ENCODE measurements around the gene MOCS2. TPM values are rescaled to one million over a fixed set of nuclear protein-coding genes. Genes with fewer than 3 reads are reported as not detected.
A peak's percentile ranks its signal among the peaks of the same experiment; 100 is the strongest.

Gene MOCS2
- total and polyA plus RNA-seq, 2 experiments from 2014 or later = 45.8 to 54.9 TPM

- Histone ChIP-seq H3K36me3 (replicated peaks; ENCODE audit: insufficient read depth, low read depth) (no peaks in the 10 kb centered on the region), H2AFZ (no peak overlapping the region), H3K9me2 (replicated peaks; ENCODE audit: insufficient read depth) (no peaks in the 10 kb centered on the region), H3K27ac (no peak overlapping the region), H3K9me3 (ENCODE audit: low read depth) (no peaks in the 10 kb centered on the region), H3K4me1 (ENCODE audit: insufficient read depth) (peaks cover 7% of the 10 kb centered on the region), H3K4me2 (no peak overlapping the region), H3K4me3 (no peak overlapping the region), H4K20me1 (ENCODE audit: insufficient read depth, poor library complexity, severe bottlenecking) (no peaks in the 10 kb centered on the region), H3K79me2 (no peaks in the 10 kb centered on the region), H3K27me3 (no peaks in the 10 kb centered on the region)
- 16% methylated on average over 3 of the region's 3 CpGs for WGBS (ENCODE audit: low lambda C conversion rate, missing lambda C conversion rate)
- DNase-seq (ENCODE audit: low spot score) = peak; percentile 64
- TF ChIP-seq EZH2 (IDR thresholded peaks at IDR 0.05; ENCODE audit: borderline replicate concordance) = no peak
- TF ChIP-seq CTCF (IDR thresholded peaks at IDR 0.05; ENCODE audit: poor library complexity) = peak; percentile 85
- no peak for TF ChIP-seq EZH2phosphoT487 (IDR thresholded peaks at IDR 0.05; ENCODE audit: low read depth, severe bottlenecking, unreplicated experiment)
These were observed 13.5 kb downstream of the MOCS2 start for GRCh38 chr5:53095931-53096525.

- H3K36me3 ChIP-seq (replicated peaks; ENCODE audit: insufficient read depth, low read depth) = no peaks in the 10 kb centered on the region
- 93% methylated on average over 7 of the region's 7 CpGs for WGBS (ENCODE audit: low lambda C conversion rate, missing lambda C conversion rate)
- no peaks in the 10 kb centered on the region for H3K9me2 ChIP-seq (replicated peaks; ENCODE audit: insufficient read depth)
- H3K4me3 ChIP-seq = no peak overlapping the region
- H3K4me2 ChIP-seq = no peak overlapping the region
- no peaks in the 10 kb centered on the region for H3K9me3 ChIP-seq (ENCODE audit: low read depth)
- no peaks in the 10 kb centered on the region for H4K20me1 ChIP-seq (ENCODE audit: insufficient read depth, poor library complexity, severe bottlenecking)
- no peak overlapping the region for H3K27ac ChIP-seq
- TF ChIP-seq EZH2 (IDR thresholded peaks at IDR 0.05; ENCODE audit: borderline replicate concordance) = no peak
- H3K4me1 ChIP-seq (ENCODE audit: insufficient read depth) = peaks cover 5% of the 10 kb centered on the region
- H3K79me2 ChIP-seq = no peaks in the 10 kb centered on the region
- no peak overlapping the region for H2AFZ ChIP-seq
- DNase-seq (ENCODE audit: low spot score) = no peak
- no peaks in the 10 kb centered on the region for H3K27me3 ChIP-seq
These were observed 14.3 kb downstream of the MOCS2 start for GRCh38 chr5:53095217-53095616.

GRCh38 chr5:53092242-53092641 lies 17.3 kb downstream of the MOCS2 start:
- H3K9me2 ChIP-seq (replicated peaks; ENCODE audit: insufficient read depth) = no peaks in the 10 kb centered on the region
- H3K36me3 ChIP-seq (replicated peaks; ENCODE audit: insufficient read depth, low read depth) = no peaks in the 10 kb centered on the region
- no peaks in the 10 kb centered on the region for H4K20me1 ChIP-seq (ENCODE audit: insufficient read depth, poor library complexity, severe bottlenecking)
- H3K4me2 ChIP-seq = no peak overlapping the region
- H3K79me2 ChIP-seq = no peaks in the 10 kb centered on the region
- H2AFZ ChIP-seq = no peak overlapping the region
- H3K27me3 ChIP-seq = no peaks in the 10 kb centered on the region
- DNase-seq (ENCODE audit: low spot score) = no peak
- H3K9me3 ChIP-seq (ENCODE audit: low read depth) = no peaks in the 10 kb centered on the region
- TF ChIP-seq EZH2 (IDR thresholded peaks at IDR 0.05; ENCODE audit: borderline replicate concordance) = no peak
- TF ChIP-seq EZH2phosphoT487 (IDR thresholded peaks at IDR 0.05; ENCODE audit: low read depth, severe bottlenecking, unreplicated experiment) = no peak
- no peak for TF ChIP-seq CTCF (IDR thresholded peaks at IDR 0.05; ENCODE audit: poor library complexity)
- H3K27ac ChIP-seq = no peak overlapping the region
- no peaks in the 10 kb centered on the region for H3K4me1 ChIP-seq (ENCODE audit: insufficient read depth)
- WGBS (ENCODE audit: low lambda C conversion rate, missing lambda C conversion rate) = 76% methylated on average over 2 of the region's 2 CpGs
- no peak overlapping the region for H3K4me3 ChIP-seq

- Histone ChIP-seq H3K27me3 (no peaks in the 10 kb centered on the region), H3K27ac (no peak overlapping the region), H3K9me2 (replicated peaks; ENCODE audit: insufficient read depth) (no peaks in the 10 kb centered on the region), H3K4me2 (no peak overlapping the region), H3K36me3 (replicated peaks; ENCODE audit: insufficient read depth, low read depth) (no peaks in the 10 kb centered on the region), H4K20me1 (ENCODE audit: insufficient read depth, poor library complexity, severe bottlenecking) (no peaks in the 10 kb centered on the region), H3K79me2 (no peaks in the 10 kb centered on the region), H3K9me3 (ENCODE audit: low read depth) (no peaks in the 10 kb centered on the region), H3K4me1 (ENCODE audit: insufficient read depth) (no peaks in the 10 kb centered on the region), H3K4me3 (no peak overlapping the region), H2AFZ (no peak overlapping the region)
- TF ChIP-seq EZH2 (IDR thresholded peaks at IDR 0.05; ENCODE audit: borderline replicate concordance) (no peak), EZH2phosphoT487 (IDR thresholded peaks at IDR 0.05; ENCODE audit: low read depth, severe bottlenecking, unreplicated experiment) (no peak), CTCF (IDR thresholded peaks at IDR 0.05; ENCODE audit: poor library complexity) (no peak)
- 79% methylated on average over 2 of the region's 2 CpGs for WGBS (ENCODE audit: low lambda C conversion rate, missing lambda C conversion rate)
- DNase-seq (ENCODE audit: low spot score) = no peak
These were observed 18.3 kb downstream of the MOCS2 start for GRCh38 chr5:53091289-53091688.

Measured in hepatocyte (in vitro differentiated cells).